HPDE6-E6E7 (cell line): ENCODE data around the gene TMEM184A.

ENCODE experiments used
- DNase-seq: peaks from one replicate; pipeline ENCODE4 v3.0.0; 2011; ENCODE audit warnings: missing footprints; ENCODE audit errors: extremely low spot score

The TMEM184A gene

GRCh38 chr7:1501487-1502270, 54.3 kb downstream of the TMEM184A start:
- DNase-seq: no peak

DNA sequence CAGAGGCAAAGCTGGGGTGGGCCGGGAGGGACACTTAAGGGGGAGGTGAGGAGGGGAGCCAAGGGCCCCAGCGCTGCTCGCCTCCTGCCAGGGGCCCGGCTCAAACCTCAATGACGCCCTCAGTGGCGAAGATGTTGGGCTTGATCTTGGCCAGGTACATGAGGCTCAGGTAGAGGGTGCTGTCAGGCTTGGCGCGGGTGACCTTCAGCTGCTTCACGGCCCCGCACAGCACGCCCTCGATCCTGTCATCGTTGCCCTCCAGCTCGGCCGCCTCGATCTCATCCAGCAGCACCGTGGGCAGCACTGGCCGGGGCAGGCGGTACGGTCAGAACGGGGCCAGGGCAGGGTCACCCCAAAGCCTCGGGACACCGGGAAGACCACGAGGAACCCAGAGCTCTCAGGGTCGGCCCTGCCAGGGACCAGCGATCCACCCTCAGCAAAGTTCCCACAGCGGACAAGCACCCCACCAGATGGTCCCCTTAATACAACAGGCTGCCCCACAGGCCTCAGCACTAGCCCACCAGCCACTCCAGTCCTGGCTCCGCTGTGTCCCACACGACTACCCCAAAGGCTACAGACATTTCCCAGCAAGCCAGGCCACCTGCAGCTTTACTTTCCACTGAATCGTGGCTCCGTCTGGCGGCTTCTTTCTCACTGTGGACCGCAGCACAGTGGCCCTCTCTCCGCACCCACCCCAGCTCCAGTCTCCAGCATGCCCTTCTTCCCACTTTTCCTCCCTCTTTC, 55.8 kb downstream of the TMEM184A start:
- no peak for DNase-seq

GRCh38 chr7:1499367-1500029, 56.5 kb downstream of the TMEM184A start:
- DNase-seq: no peak

DNA sequence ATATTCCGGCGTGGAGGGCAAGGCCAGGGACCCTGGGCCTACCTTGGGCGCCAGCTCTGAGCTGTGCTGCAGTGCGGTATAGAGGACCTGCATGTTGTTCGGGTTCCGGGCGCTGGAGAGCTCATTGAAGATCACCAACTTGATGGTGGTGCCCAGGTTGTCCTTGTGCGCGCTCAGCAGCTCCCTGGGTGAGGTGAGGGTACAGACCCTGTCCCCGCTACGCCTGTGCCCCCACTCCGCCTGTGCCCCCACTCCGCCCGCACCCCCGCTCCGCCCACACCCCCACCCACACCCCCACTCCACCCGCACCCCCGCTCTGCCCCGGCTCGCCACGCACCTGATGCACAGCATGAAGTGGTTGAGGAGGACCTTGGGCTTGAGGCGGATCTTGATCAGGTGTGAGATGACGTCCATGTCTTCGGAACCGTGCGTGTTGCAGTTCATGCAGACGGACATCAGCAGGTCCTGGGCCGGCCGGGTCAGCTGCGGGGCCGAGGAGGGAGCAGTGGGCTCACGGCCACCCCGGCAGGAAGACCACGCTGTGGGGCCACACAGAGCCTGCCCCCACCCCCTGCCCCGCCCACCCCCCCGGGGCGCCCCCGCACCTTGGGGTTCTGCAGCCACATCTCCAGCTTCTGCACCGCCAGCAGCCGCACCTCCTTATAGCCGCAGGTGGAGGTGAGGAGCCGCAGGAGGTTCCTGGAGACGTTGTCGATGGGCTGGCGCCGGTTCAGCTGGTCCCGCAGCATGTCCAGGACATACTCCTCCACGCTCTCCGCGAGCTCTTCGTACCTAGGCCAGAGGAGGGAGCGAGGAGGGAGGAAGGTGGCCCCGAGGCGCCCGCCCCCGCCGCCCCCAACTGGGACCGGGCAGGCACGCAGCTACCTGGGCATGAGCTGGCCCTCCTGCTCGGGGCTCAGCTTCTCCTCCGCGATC, 57.4 kb downstream of the TMEM184A start:
- DNase-seq: no peak

GRCh38 chr7:1497293-1497927, 58.6 kb downstream of the TMEM184A start:
- no peak for DNase-seq

- DNase-seq: no peak
Observed at GRCh38 chr7:1496531-1497292, 59.3 kb downstream of the TMEM184A start.

GRCh38 chr7:1495564-1496242, 60.3 kb downstream of the TMEM184A start:
- no peak for DNase-seq

- DNase-seq: no peak
Observed at GRCh38 chr7:1494866-1495563, 61.0 kb downstream of the TMEM184A start.

DNA sequence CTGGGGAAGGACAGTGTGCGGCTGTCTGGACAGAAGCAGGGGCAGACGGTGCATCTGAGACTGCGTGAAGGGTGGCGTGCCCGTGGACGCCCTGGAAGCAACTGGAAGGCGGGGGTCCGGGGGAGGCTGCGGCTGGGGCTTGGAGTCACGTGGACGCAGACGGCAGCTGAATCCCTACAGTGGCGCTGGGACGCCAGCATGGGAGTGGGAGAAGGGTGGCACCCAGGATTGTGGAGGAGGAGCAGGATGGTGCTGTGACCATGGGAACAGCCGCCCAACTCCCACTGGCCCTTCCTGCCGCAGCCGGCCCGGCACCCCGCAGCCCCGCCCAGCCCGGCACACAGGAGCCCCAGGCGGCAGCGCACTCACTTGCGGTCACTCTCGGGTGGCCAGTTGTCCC, 61.6 kb downstream of the TMEM184A start:
- no peak for DNase-seq

DNA sequence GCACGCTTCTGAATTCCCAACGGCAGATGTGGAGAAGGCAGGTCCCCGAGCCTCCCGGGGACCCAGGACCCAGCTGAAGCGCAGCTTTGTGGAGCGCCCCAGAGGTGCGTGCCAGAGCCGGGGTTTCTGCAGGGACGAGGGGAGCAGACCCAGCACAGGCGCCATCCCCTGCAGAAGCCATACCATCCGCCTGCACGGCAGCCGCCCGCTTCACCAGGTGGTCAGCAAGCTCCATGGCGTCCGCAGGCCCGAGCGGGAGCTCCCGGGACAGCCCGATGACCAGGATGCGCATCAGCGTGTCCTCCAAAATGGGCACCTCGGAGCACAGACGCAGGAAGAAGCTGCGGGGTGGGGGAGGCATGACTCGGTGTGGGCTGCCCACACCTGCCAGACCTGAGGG, 62.4 kb downstream of the TMEM184A start:
- no peak for DNase-seq

DNA sequence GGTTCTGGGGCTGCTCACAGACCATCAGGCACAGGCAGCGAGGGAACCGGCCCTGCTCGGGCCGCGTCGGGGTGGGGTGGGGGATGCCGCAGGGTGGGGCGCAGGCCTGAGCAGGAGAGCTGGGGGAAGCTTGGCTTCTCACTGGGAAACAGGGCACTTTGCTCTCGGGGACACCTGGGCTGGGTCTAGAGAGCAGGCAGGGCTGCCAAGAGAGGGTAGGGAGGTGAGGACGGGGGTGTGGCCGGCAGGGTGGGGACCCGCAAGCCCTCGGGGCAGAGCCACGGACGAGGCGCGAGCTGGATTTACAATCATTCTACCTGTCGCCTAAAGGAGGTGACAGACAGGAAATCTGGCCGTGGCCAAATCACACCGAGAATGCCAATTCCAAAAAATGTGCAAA, 62.9 kb downstream of the TMEM184A start:
- DNase-seq: no peak

DNA sequence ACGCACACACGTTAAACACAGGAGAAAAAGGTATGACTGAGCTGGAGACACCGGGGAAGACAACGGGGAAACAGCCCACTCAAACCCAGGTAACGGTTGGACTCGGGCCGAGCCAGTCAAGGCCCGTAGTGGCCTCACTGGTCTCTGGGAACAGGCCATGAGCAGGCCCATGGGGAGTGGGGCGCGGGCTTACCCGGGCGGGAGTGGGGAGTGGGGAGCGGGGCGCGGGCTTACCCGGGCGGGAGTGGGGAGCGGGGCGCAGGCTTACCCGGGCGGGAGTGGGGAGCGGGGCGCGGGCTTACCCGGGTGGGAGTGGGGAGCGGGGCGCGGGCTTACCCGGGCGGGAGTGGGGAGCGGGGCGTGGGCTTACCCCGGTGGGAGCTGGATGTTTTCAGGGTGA, 63.4 kb downstream of the TMEM184A start:
- no peak for DNase-seq
